ENCODE measurements around the gene RGPD4. TPM values are rescaled to one million over a fixed set of nuclear protein-coding genes. Genes with fewer than 3 reads are reported as not detected.

RGPD4 gene
- total RNA-seq, 1 donor from 2014 or later: 0.07 TPM

DNA sequence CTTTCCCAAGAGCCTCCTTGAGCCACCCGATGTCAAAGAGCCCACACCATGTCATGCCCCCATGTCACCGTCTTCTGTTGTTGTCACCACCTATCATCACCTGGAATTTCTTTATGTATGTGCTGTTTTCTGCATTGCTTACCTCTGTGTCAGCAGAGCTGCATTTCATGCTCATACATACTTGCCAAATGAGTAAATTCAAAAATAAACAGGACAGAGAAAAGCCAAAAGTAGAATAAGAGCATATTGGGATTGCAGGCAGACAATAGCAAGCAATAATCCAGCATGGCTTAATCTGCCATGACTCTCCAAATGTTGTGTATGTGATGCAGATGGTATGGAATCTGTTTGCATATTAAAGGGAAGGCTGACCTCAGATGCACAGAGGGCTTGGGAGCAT lies 15.3 kb upstream of the RGPD4 start:
- H3K27ac Mint-ChIP-seq: no peak overlapping the region

DNA sequence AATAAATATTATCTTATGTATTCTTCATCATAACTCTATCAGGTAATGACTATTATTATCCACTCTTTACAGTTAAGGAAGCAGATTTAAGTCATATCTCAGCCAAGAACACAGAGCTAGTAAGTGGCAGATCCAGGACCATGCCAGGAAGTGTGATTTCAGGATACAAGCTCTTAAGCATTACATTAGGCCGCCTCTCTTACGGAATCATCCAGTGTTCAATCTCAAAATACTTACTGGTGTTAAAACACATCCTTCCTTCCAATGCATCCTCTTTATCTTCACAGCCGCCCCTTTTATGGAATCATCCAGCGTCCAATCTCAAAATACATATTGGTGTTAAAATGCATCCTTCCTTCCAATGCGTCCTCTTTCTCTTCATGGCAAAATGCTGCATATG lies 14.7 kb upstream of the RGPD4 start:
- Histone ChIP-seq H3K27ac (no peak overlapping the region), H3K9ac (no peak overlapping the region), H3K4me2 (no peak overlapping the region), H3K4me1 (peaks cover 8% of the 10 kb centered on the region), H3K9me3 (ENCODE audit: low read depth) (no peaks in the 10 kb centered on the region), H3K4me3 (no peak overlapping the region), H4K20me1 (ENCODE audit: low read depth) (no peaks in the 10 kb centered on the region), H3F3A (ENCODE audit: low read depth) (no peaks in the 10 kb centered on the region), H3K36me3 (no peaks in the 10 kb centered on the region), H3K79me2 (ENCODE audit: low read depth) (no peaks in the 10 kb centered on the region), H2AFZ (replicated peaks) (no peak overlapping the region), H3K27me3 (no peaks in the 10 kb centered on the region)
- Mint-ChIP-seq H3K9me3 (no peaks in the 10 kb centered on the region), H3K4me1 (peaks cover 6% of the 10 kb centered on the region), H3K27me3 (ENCODE audit: insufficient read depth, low read depth) (peaks cover 7% of the 10 kb centered on the region), H3K4me3 (no peak overlapping the region), H3K27ac (no peak overlapping the region), H3K36me3 (no peaks in the 10 kb centered on the region)
- TF ChIP-seq, protein P1, sequence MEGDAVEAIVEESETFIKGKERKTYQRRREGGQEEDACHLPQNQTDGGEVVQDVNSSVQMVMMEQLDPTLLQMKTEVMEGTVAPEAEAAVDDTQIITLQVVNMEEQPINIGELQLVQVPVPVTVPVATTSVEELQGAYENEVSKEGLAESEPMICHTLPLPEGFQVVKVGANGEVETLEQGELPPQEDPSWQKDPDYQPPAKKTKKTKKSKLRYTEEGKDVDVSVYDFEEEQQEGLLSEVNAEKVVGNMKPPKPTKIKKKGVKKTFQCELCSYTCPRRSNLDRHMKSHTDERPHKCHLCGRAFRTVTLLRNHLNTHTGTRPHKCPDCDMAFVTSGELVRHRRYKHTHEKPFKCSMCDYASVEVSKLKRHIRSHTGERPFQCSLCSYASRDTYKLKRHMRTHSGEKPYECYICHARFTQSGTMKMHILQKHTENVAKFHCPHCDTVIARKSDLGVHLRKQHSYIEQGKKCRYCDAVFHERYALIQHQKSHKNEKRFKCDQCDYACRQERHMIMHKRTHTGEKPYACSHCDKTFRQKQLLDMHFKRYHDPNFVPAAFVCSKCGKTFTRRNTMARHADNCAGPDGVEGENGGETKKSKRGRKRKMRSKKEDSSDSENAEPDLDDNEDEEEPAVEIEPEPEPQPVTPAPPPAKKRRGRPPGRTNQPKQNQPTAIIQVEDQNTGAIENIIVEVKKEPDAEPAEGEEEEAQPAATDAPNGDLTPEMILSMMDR (IDR thresholded peaks at IDR 0.05): no peak
- TF ChIP-seq EZH2phosphoT487 (IDR thresholded peaks at IDR 0.05) (no peak), EZH2 (IDR thresholded peaks at IDR 0.05) (no peak)
- no peak for DNase-seq (ENCODE audit: low spot score)

More for the DNA sequence above, 15.3 kb upstream of the RGPD4 start:
- TF ChIP-seq, protein P1 (IDR thresholded peaks at IDR 0.05): no peak
- TF ChIP-seq EZH2phosphoT487 (IDR thresholded peaks at IDR 0.05) (no peak), EZH2 (IDR thresholded peaks at IDR 0.05) (no peak)
- no peaks in the 10 kb centered on the region for H3K27me3 ChIP-seq
- Mint-ChIP-seq H3K36me3 (no peaks in the 10 kb centered on the region), H3K9me3 (no peaks in the 10 kb centered on the region), H3K4me1 (peaks cover 6% of the 10 kb centered on the region), H3K4me3 (no peak overlapping the region), H3K27me3 (ENCODE audit: insufficient read depth, low read depth) (peaks cover 7% of the 10 kb centered on the region)
- no peak overlapping the region for H3K4me3 ChIP-seq
- no peaks in the 10 kb centered on the region for H3K79me2 ChIP-seq (ENCODE audit: low read depth)
- peaks cover 8% of the 10 kb centered on the region for H3K4me1 ChIP-seq
- H3K4me2 ChIP-seq: no peak overlapping the region
- H3K9me3 ChIP-seq (ENCODE audit: low read depth): no peaks in the 10 kb centered on the region
- no peak overlapping the region for H3K27ac ChIP-seq
- H3K36me3 ChIP-seq: no peaks in the 10 kb centered on the region
- no peak for DNase-seq (ENCODE audit: low spot score)
- no peaks in the 10 kb centered on the region for H3F3A ChIP-seq (ENCODE audit: low read depth)
- H3K9ac ChIP-seq: no peak overlapping the region
- H4K20me1 ChIP-seq (ENCODE audit: low read depth): no peaks in the 10 kb centered on the region
- no peak overlapping the region for H2AFZ ChIP-seq (replicated peaks)

DNA sequence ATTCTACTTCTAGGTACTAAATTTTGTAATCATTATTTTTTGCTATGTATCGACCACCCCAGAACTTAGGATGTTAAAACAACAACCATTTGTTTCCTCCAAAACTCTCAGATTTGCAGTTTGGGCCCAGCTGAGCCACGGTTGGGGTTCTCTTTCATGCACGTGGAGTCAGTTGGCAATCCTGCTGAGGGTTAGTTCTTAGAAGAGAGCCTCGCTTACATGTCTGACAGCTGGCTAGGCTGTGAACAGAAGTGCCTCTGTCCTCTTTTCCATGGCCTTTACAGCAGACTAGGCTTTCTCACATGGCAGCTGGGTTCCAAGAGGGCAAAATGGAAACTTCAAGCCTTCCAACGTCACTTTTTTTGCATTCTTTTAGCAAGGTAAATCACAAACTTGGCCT lies 9.3 kb upstream of the RGPD4 start:
- no peak overlapping the region for H3K4me3 ChIP-seq
- TF ChIP-seq, protein P1 (IDR thresholded peaks at IDR 0.05): no peak
- no peak for TF ChIP-seq EZH2phosphoT487 (IDR thresholded peaks at IDR 0.05)
- TF ChIP-seq EZH2 (IDR thresholded peaks at IDR 0.05): no peak
- H3K9ac ChIP-seq: no peak overlapping the region
- no peaks in the 10 kb centered on the region for H3K4me1 ChIP-seq
- H4K20me1 ChIP-seq (ENCODE audit: low read depth): no peaks in the 10 kb centered on the region
- Mint-ChIP-seq H3K4me1 (no peaks in the 10 kb centered on the region), H3K27ac (peak overlapping the region; percentile 55), H3K4me3 (no peak overlapping the region), H3K9me3 (no peaks in the 10 kb centered on the region), H3K27me3 (ENCODE audit: insufficient read depth, low read depth) (no peaks in the 10 kb centered on the region), H3K36me3 (no peaks in the 10 kb centered on the region)
- H3K79me2 ChIP-seq (ENCODE audit: low read depth): no peaks in the 10 kb centered on the region
- H3K36me3 ChIP-seq: no peaks in the 10 kb centered on the region
- no peak for DNase-seq (ENCODE audit: low spot score)
- no peaks in the 10 kb centered on the region for H3K27me3 ChIP-seq
- no peak overlapping the region for H3K27ac ChIP-seq
- H3F3A ChIP-seq (ENCODE audit: low read depth): no peaks in the 10 kb centered on the region
- H3K9me3 ChIP-seq (ENCODE audit: low read depth): no peaks in the 10 kb centered on the region
- no peak overlapping the region for H2AFZ ChIP-seq (replicated peaks)
- no peak overlapping the region for H3K4me2 ChIP-seq

All from neural progenitor cell (in vitro differentiated cells).